K562 (cell line): ENCODE results near the gene MFAP3L. TPM values are rescaled to one million over a fixed set of nuclear protein-coding genes. Genes with fewer than 3 reads are reported as not detected.

Experiments
- ATAC-seq: fragments of 200-7000 bp; cut with Tn5 transposase; 3 replicates; pipeline ENCODE4 v1.9.1; 2020; ENCODE audit warnings: moderate library complexity
- BruUV-seq: library from RNA; stranded (reverse); fragments of 400-500 nt; replicated peaks from 2 replicates; lab custom pipeline; 2021; lab: Mats Ljungman, UMichigan
- CTCF ChIA-PET: fragments of 300-600 bp; formaldehyde crosslinking; extraction: SDS; loops from one replicate; lab custom pipeline; 2021; ENCODE audit warnings: low intra/inter-chr PET ratio; lab: Yijun Ruan, JAX
- POLR2A ChIA-PET: fragments of 300-600, 350-650 bp; sonication (Branson Sonifier 250); formaldehyde crosslinking; extraction: SDS; loops from one replicate; lab custom pipeline; 2021; ENCODE audit warnings: antibody characterized with exemption, inconsistent platforms; lab: Yijun Ruan, JAX
- DNase-seq, 4 experiments: peaks; one replicate each; pipeline versions ENCODE4 v3.0.0 to v3.0.0-alpha.2; 2011 to 2018; ENCODE audit warnings: low spot score in 3 of 4, mixed read lengths in 3 of 4; ENCODE audit errors: extremely low read depth in 1 of 4
- FAIRE-seq: peaks from 2 replicates; lab custom pipeline; 2011; peaks lifted over from hg19 to GRCh38; lab: Jason Lieb, UNC
- H2AFZ ChIP-seq: 2 replicates; pipeline ENCODE4 v1.6.0; 2011; ENCODE audit warnings: low read depth, low read length, control low read depth, inconsistent platforms
- H3K27ac ChIP-seq: fragments of 200-600 bp; 3 replicates; pipeline ENCODE4 v1.8.0; 2011; ENCODE audit warnings: low read depth, mild to moderate bottlenecking, control low read depth, inconsistent platforms, low read length, moderate library complexity, mixed read lengths; ENCODE audit errors: extremely low read depth
- H3K27me3 ChIP-seq, 2 experiments: fragments of 300-600 bp in 1 of 2; 2 replicates in 1 of 2; 3 replicates in 1 of 2; pipeline versions ENCODE4 v1.6.0 to v1.8.0; 2011; ENCODE audit warnings: inconsistent platforms in 2 of 2, low read length in 2 of 2, mild to moderate bottlenecking in 1 of 2, mixed read lengths in 1 of 2, moderate library complexity in 1 of 2; ENCODE audit not compliant: control insufficient read depth in 2 of 2, insufficient read depth in 2 of 2
- H3K36me3 ChIP-seq: fragments of 300-600 bp; 3 replicates; pipeline ENCODE4 v1.8.0; 2011; ENCODE audit warnings: mild to moderate bottlenecking, low read length, inconsistent platforms; ENCODE audit not compliant: control insufficient read depth, insufficient read depth
- H3K4me1 ChIP-seq, 2 experiments: fragments of 200-600 bp in 1 of 2; replicated peaks in 1 of 2; 2 replicates in 1 of 2; 3 replicates in 1 of 2; pipeline versions ENCODE4 v1.5.1 to v1.8.0; 2011; ENCODE audit warnings: inconsistent platforms in 2 of 2, low read length in 2 of 2, mild to moderate bottlenecking in 1 of 2, mixed read lengths in 1 of 2, moderate library complexity in 1 of 2; ENCODE audit not compliant: control insufficient read depth in 2 of 2, insufficient read depth in 2 of 2
- H3K4me2 ChIP-seq: 2 replicates; pipeline ENCODE4 v1.6.1; 2011; ENCODE audit warnings: low read length, control low read depth, inconsistent platforms, mixed read lengths; ENCODE audit not compliant: insufficient read depth
- H3K4me3 ChIP-seq: fragments of 200-600 bp; sonication (generic), shearing (Covaris generic); 2 replicates; pipeline ENCODE4 v1.5.1; 2016; ENCODE audit warnings: control low read depth, inconsistent platforms
- H3K79me2 ChIP-seq: fragments of 200-600 bp; 3 replicates; pipeline ENCODE4 v1.8.0; 2011; ENCODE audit warnings: low read length, inconsistent platforms; ENCODE audit not compliant: control insufficient read depth, insufficient read depth
- H3K9ac ChIP-seq, 2 experiments: 2 replicates each; pipeline versions ENCODE4 v1.6.0 to v1.6.1; 2011; ENCODE audit warnings: low read depth in 2 of 2, low read length in 2 of 2, control low read depth in 1 of 2, inconsistent platforms in 1 of 2, mild to moderate bottlenecking in 1 of 2, mixed read lengths in 1 of 2; ENCODE audit not compliant: insufficient read depth in 1 of 2
- H3K9me1 ChIP-seq: one replicate; pipeline ENCODE4 v1.6.0; 2011; ENCODE audit warnings: inconsistent platforms, mild to moderate bottlenecking, low read length, moderate library complexity; ENCODE audit not compliant: control insufficient read depth, insufficient read depth
- H3K9me3 ChIP-seq: replicated peaks from 2 replicates; pipeline ENCODE4 v1.5.1; 2011; ENCODE audit warnings: low read depth, low read length, inconsistent platforms; ENCODE audit not compliant: control insufficient read depth, insufficient read depth
- H4K20me1 ChIP-seq: replicated peaks from 2 replicates; pipeline ENCODE4 v1.6.1; 2011; ENCODE audit warnings: low read length, inconsistent platforms, mixed read lengths; ENCODE audit not compliant: control insufficient read depth, insufficient read depth
- CEBPG ChIP-seq, 3 experiments: fragments of 200-800 bp in 1 of 3; sonication (Bioruptor generic) in 1 of 3; sonication (generic) in 1 of 3; formaldehyde crosslinking in 1 of 3; IDR thresholded peaks in 2 of 3; conservative IDR thresholded peaks in 1 of 3; 2 replicates each; pipeline versions ENCODE4 v1.6.1 to v1.8.0; 2016 to 2022; ENCODE audit warnings: missing compliant biosample characterization in 2 of 3, missing genetic modification characterization in 2 of 3, mild to moderate bottlenecking in 1 of 3, missing genetic modification reagents in 1 of 3
- ETV1 ChIP-seq: fragments of 450-650 bp; conservative IDR thresholded peaks from 2 replicates; pipeline ENCODE4 v1.6.1; 2016; ENCODE audit warnings: missing genetic modification characterization, control low read depth, low read depth, missing compliant biosample characterization
- TCF7 ChIP-seq: sonication (generic); IDR thresholded peaks from 2 replicates; pipeline ENCODE4 v1.6.1; 2016; ENCODE audit warnings: antibody characterized with exemption, borderline replicate concordance
- ZNF785 ChIP-seq: fragments of 250-450 bp; sonication (Bioruptor Pico); IDR thresholded peaks from 2 replicates; pipeline ENCODE4 v1.4.0; 2020; ENCODE audit warnings: mild to moderate bottlenecking
- WGBS: fragments of 100-300 bp; shearing (Covaris generic); methylation state at CpG from one replicate; pipeline ENCODE4 v1.1.6; 2016; ENCODE audit warnings: low coverage, mixed read lengths; ENCODE audit not compliant: insufficient coverage; ENCODE audit errors: missing lambda C conversion rate; 5-methylcytosine and 5-hydroxymethylcytosine counted together
- in situ Hi-C: fragments of 300-500 bp; cut with MboI; formaldehyde crosslinking; loops from 4 replicates; pipeline ENCODE4 v1.15.0; 2018; ENCODE audit warnings: inconsistent platforms, mixed read lengths
- intact Hi-C: fragments of 100-400 bp; cut with micrococcal nuclease; formaldehyde crosslinking; loops from 2 replicates; pipeline ENCODE4 v1.14.2; 2022
- polyA plus RNA-seq, 8 experiments: library from polyadenylated mRNA; depleted of rRNA in 4 of 8; stranded (reverse) in 5 of 8; unstranded in 3 of 8; fragments of >200 nt; fragmentation: Nextera tagmentation in 2 of 8; fragmentation: Illumina TruSeq in 1 of 8; extraction: Ambion mirVana in 2 of 8; extraction: Trizol in 1 of 8; gene quantifications; 2 replicates each; pipeline versions ENCODE4 v1.2.1 to v1.2.3, GENCODE V29; 2011 to 2014; ENCODE audit warnings: inconsistent platforms in 1 of 8, missing spikeins in 1 of 8
- total RNA-seq, 7 experiments: library from RNA; depleted of rRNA in 6 of 7; stranded (reverse); fragments of >200 nt in 6 of 7; fragmentation: Illumina TruSeq in 2 of 7; extraction: Trizol in 2 of 7; gene quantifications; 2 replicates each; pipeline versions ENCODE4 v1.2.1 to v1.2.3, GENCODE V29; 2011 to 2021; ENCODE audit warnings: low replicate concordance in 1 of 7
- TF ChIP-seq, protein P1 (sequence below), 2 experiments: fragments of 250-450 bp in 1 of 2; fragments of 450-650 bp in 1 of 2; sonication (Bioruptor Pico) in 1 of 2; IDR thresholded peaks; 2 replicates each; pipeline versions ENCODE4 v1.6.1 to v1.8.0; 2016 to 2021; ENCODE audit warnings: mild to moderate bottlenecking in 2 of 2, moderate library complexity in 2 of 2, missing compliant biosample characterization in 1 of 2, missing genetic modification characterization in 1 of 2

MFAP3L gene
- total and polyA plus RNA-seq, 9 of the 15 experiments (the other 6 are each of a cell fraction or from before 2014, with no cell fraction given), result 0.06 to 0.25 (median 0.20) TPM; not detected in 3

- Histone ChIP-seq H3K4me3 (no peak overlapping the region), H3K9me1 (no peaks in the 10 kb centered on the region), H3K9ac (no peak overlapping the region), H3K27me3 (no peaks in the 10 kb centered on the region; a peak in 1 of 5 replicates), H3K4me1 (no peaks in the 10 kb centered on the region), H4K20me1 (no peaks in the 10 kb centered on the region), H3K4me2 (no peak overlapping the region), H3K27ac (no peak overlapping the region), H3K36me3 (no peaks in the 10 kb centered on the region), H2AFZ (no peak overlapping the region), H3K9me3 (no peaks in the 10 kb centered on the region), H3K79me2 (no peaks in the 10 kb centered on the region)
- TF ChIP-seq CEBPG (CRISPR knock-in tag; IDR thresholded peaks at IDR 0.05) (no peak), CEBPG (tag; conservative IDR thresholded peaks at IDR 0.05 in 1 of 2, IDR thresholded peaks at IDR 0.05 in 1 of 2) (peak in 1 of 2 experiments; percentile 89; a peak in 3 of 4 replicates), ETV1 (tag) (no peak)
- ATAC-seq (no peak), DNase-seq (no peak), FAIRE-seq (no peak)
- ChIA-PET POLR2A (no interaction called here), CTCF (no interaction called here)
- 6% methylated on average over 4 of the region's 4 CpGs for WGBS
- no TSS peak for BruUV-seq
- in situ Hi-C loops (no loop called here), intact Hi-C loops (no loop called here)
Measured at GRCh38 chr4:169984745-169985144, 41.5 kb downstream of the MFAP3L start.

DNA sequence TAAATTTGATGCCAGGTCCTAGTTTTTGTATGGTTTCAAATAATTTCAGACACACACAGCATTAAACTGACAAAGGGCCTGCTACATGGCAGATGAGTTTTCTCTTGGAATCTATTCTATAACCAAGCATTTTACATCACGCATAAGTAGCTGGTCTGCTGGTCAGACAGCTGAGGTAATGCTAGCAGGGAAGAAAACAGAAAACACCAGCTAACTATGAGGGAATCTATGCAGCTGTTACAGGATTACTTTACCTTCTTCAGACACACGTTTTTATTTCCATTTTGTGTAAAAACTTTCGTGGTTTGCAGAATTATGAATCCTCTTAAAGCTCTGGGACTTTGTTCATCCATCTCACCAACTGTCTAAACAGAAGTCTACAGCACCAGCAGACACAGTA lies 42.0 kb downstream of the MFAP3L start:
- WGBS, result 0% methylated on average over 3 of the region's 3 CpGs
- no peak for ATAC-seq
- Histone ChIP-seq H3K27me3 (no peaks in the 10 kb centered on the region; a peak in 1 of 5 replicates), H3K36me3 (no peaks in the 10 kb centered on the region), H3K4me1 (no peaks in the 10 kb centered on the region), H3K4me3 (no peak overlapping the region), H3K9me1 (no peaks in the 10 kb centered on the region), H3K4me2 (no peak overlapping the region), H3K79me2 (no peaks in the 10 kb centered on the region), H4K20me1 (no peaks in the 10 kb centered on the region), H3K9ac (no peak overlapping the region), H2AFZ (no peak overlapping the region), H3K9me3 (no peaks in the 10 kb centered on the region), H3K27ac (no peak overlapping the region)
- no TSS peak for BruUV-seq
- no peak for DNase-seq
- intact Hi-C loops, result no loop called here
- POLR2A ChIA-PET, result no interaction called here
- CTCF ChIA-PET, result no interaction called here
- FAIRE-seq, result no peak
- in situ Hi-C loops, result no loop called here
- TF ChIP-seq ZNF785 (CRISPR knock-in tag) (no peak), TCF7 (no peak)
- TF ChIP-seq, protein P1, sequence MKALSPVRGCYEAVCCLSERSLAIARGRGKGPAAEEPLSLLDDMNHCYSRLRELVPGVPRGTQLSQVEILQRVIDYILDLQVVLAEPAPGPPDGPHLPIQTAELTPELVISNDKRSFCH (CRISPR knock-in tag; IDR thresholded peaks at IDR 0.05), result no peak
- TF ChIP-seq, protein P1 (tag; IDR thresholded peaks at IDR 0.05), result no peak
